GM12878 (cell line): ENCODE results near the gene NAV2.

Experiments used
- ELK1 ChIP-seq: IDR thresholded peaks from 2 replicates; pipeline ENCODE4 v1.6.1; 2012; ENCODE audit warnings: low read depth, low read length, improper control_type of control experiment
- TF ChIP-seq, protein P1 (sequence below): fragments of 450-650 bp; IDR thresholded peaks from 2 replicates; pipeline ENCODE4 v1.6.1; 2018; ENCODE audit warnings: borderline replicate concordance, mild to moderate bottlenecking; ENCODE audit not compliant: partially characterized antibody
- TF ChIP-seq, protein P2 (sequence below): IDR thresholded peaks from 2 replicates; pipeline ENCODE4 v1.6.1; 2012; ENCODE audit warnings: mild to moderate bottlenecking, low read depth, low read length

- TF ChIP-seq ELK1, result no peak
- TF ChIP-seq, protein P1, sequence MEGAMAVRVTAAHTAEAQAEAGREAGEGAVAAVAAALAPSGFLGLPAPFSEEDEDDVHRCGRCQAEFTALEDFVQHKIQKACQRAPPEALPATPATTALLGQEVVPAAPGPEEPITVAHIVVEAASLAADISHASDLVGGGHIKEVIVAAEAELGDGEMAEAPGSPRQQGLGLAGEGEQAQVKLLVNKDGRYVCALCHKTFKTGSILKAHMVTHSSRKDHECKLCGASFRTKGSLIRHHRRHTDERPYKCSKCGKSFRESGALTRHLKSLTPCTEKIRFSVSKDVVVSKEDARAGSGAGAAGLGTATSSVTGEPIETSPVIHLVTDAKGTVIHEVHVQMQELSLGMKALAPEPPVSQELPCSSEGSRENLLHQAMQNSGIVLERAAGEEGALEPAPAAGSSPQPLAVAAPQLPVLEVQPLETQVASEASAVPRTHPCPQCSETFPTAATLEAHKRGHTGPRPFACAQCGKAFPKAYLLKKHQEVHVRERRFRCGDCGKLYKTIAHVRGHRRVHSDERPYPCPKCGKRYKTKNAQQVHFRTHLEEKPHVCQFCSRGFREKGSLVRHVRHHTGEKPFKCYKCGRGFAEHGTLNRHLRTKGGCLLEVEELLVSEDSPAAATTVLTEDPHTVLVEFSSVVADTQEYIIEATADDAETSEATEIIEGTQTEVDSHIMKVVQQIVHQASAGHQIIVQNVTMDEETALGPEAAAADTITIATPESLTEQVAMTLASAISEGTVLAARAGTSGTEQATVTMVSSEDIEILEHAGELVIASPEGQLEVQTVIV, result no peak
- TF ChIP-seq, protein P2, sequence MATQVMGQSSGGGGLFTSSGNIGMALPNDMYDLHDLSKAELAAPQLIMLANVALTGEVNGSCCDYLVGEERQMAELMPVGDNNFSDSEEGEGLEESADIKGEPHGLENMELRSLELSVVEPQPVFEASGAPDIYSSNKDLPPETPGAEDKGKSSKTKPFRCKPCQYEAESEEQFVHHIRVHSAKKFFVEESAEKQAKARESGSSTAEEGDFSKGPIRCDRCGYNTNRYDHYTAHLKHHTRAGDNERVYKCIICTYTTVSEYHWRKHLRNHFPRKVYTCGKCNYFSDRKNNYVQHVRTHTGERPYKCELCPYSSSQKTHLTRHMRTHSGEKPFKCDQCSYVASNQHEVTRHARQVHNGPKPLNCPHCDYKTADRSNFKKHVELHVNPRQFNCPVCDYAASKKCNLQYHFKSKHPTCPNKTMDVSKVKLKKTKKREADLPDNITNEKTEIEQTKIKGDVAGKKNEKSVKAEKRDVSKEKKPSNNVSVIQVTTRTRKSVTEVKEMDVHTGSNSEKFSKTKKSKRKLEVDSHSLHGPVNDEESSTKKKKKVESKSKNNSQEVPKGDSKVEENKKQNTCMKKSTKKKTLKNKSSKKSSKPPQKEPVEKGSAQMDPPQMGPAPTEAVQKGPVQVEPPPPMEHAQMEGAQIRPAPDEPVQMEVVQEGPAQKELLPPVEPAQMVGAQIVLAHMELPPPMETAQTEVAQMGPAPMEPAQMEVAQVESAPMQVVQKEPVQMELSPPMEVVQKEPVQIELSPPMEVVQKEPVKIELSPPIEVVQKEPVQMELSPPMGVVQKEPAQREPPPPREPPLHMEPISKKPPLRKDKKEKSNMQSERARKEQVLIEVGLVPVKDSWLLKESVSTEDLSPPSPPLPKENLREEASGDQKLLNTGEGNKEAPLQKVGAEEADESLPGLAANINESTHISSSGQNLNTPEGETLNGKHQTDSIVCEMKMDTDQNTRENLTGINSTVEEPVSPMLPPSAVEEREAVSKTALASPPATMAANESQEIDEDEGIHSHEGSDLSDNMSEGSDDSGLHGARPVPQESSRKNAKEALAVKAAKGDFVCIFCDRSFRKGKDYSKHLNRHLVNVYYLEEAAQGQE, result no peak
Measured at GRCh38 chr11:19673924-19674729, 38.5 kb upstream of the NAV2 start.
